CD4-positive, alpha-beta memory T cell (primary cell): ENCODE results near the gene RNFT2. TPM values are rescaled to one million over a fixed set of nuclear protein-coding genes. Genes with fewer than 3 reads are reported as not detected.

Experiments
- CTCF ChIA-PET: fragments of 350-600 bp; sonication (Branson Sonifier 250); formaldehyde crosslinking; loops from one replicate; lab custom pipeline; 2021; ENCODE audit warnings: inconsistent platforms; ENCODE audit not compliant: partially characterized antibody; lab: Charles Lee
- POLR2A ChIA-PET: fragments of 350-600 bp; sonication (Branson Sonifier 250); formaldehyde crosslinking; loops from one replicate; lab custom pipeline; 2021; ENCODE audit not compliant: partially characterized antibody; lab: Charles Lee
- DNase-seq, 5 donors: peaks; one replicate each; pipeline versions ENCODE4 v3.0.0 to v3.0.0-alpha.2; 2020 to 2022; ENCODE audit warnings: mixed read lengths in 1 of 5
- H3K27ac ChIP-seq: one replicate; pipeline ENCODE4 v1.7.0; 2013; ENCODE audit warnings: low read depth, low read length
- H3K27me3 ChIP-seq: 2 replicates; pipeline ENCODE4 v1.7.0; 2013; ENCODE audit warnings: mild to moderate bottlenecking, low read length, moderate library complexity; ENCODE audit not compliant: insufficient read depth
- H3K36me3 ChIP-seq: 2 replicates; pipeline ENCODE4 v1.7.0; 2013; ENCODE audit warnings: mild to moderate bottlenecking, low read length, moderate library complexity; ENCODE audit not compliant: insufficient read depth
- H3K4me1 ChIP-seq: 2 replicates; pipeline ENCODE4 v1.7.0; 2013; ENCODE audit warnings: mild to moderate bottlenecking, low read length, moderate library complexity; ENCODE audit not compliant: insufficient read depth
- H3K4me3 ChIP-seq, 2 donors: one replicate each; pipeline ENCODE4 v1.7.0; 2013; ENCODE audit warnings: low read length in 2 of 2, mild to moderate bottlenecking in 1 of 2
- H3K9me3 ChIP-seq, 2 donors: one replicate each; pipeline ENCODE4 v1.7.0; 2013; ENCODE audit warnings: low read length in 2 of 2, control low read depth in 1 of 2; ENCODE audit not compliant: control insufficient read depth in 1 of 2
- H3K27ac Mint-ChIP-seq, 7 donors: one replicate each; pipeline ENCODE4 v1.8.0; 2020 to 2021; ENCODE audit warnings: mixed read lengths in 7 of 7, mild to moderate bottlenecking in 6 of 7, inconsistent platforms in 3 of 7, moderate library complexity in 3 of 7
- H3K27me3 Mint-ChIP-seq, 2 donors: one replicate each; pipeline ENCODE4 v1.8.0; 2020 to 2021; ENCODE audit warnings: mixed read lengths in 2 of 2
- H3K36me3 Mint-ChIP-seq, 2 donors: one replicate each; pipeline ENCODE4 v1.8.0; 2020 to 2021; ENCODE audit warnings: mixed read lengths in 2 of 2, inconsistent platforms in 1 of 2, mild to moderate bottlenecking in 1 of 2
- H3K4me1 Mint-ChIP-seq, 4 donors: one replicate each; pipeline ENCODE4 v1.8.0; 2020 to 2021; ENCODE audit warnings: mixed read lengths in 4 of 4, mild to moderate bottlenecking in 1 of 4
- H3K4me3 Mint-ChIP-seq, 8 donors: one replicate each; pipeline ENCODE4 v1.8.0; 2020 to 2021; ENCODE audit warnings: mixed read lengths in 8 of 8, mild to moderate bottlenecking in 7 of 8, moderate library complexity in 6 of 8, inconsistent platforms in 3 of 8
- H3K9me3 Mint-ChIP-seq, 8 donors: one replicate each; pipeline ENCODE4 v1.8.0; 2020 to 2021; ENCODE audit warnings: mixed read lengths in 8 of 8, mild to moderate bottlenecking in 5 of 8, inconsistent platforms in 3 of 8, moderate library complexity in 1 of 8
- intact Hi-C: fragments of 100-400 bp; cut with micrococcal nuclease; formaldehyde crosslinking; loops from one replicate; pipeline ENCODE4 v1.15.1; 2023
- polyA plus RNA-seq, 2 donors: library from polyadenylated mRNA; unstranded; fragments of 300-500 nt; fragmentation: Illumina TruSeq; gene quantifications; one replicate each; pipeline ENCODE4 v1.2.3, GENCODE V29; 2021
- total RNA-seq, 2 experiments: library from RNA; stranded (reverse); gene quantifications; one replicate each; pipeline ENCODE4 v1.2.3, GENCODE V29; 2021

RNFT2 gene
- total and polyA plus RNA-seq, 4 experiments from 2014 or later, result 0.88 to 5.9 (median 3.1) TPM

GRCh38 chr12:116761499-116761898, 23.4 kb downstream of the RNFT2 start:
- POLR2A ChIA-PET, result no interaction called here
- Histone ChIP-seq H3K36me3 (no peaks in the 10 kb centered on the region), H3K9me3 (no peaks in the 10 kb centered on the region), H3K27me3 (no peaks in the 10 kb centered on the region), H3K27ac (no peak overlapping the region), H3K4me3 (no peak overlapping the region), H3K4me1 (no peaks in the 10 kb centered on the region)
- Mint-ChIP-seq H3K9me3 (no peaks in the 10 kb centered on the region), H3K4me1 (peaks cover 0 to 9% (median 5%) of the 10 kb centered on the region in 4 donors), H3K36me3 (peaks cover 2 to 11% of the 10 kb centered on the region in 2 donors), H3K27ac (no peak overlapping the region), H3K27me3 (no peaks in the 10 kb centered on the region), H3K4me3 (no peak overlapping the region)
- CTCF ChIA-PET, result interaction anchor here (1.7 to 2.2 kb wide), 2 partner anchors 11 to 194 kb away, joined by 5 read pairs; no protein-coding TSS in a partner anchor
- DNase-seq, result no peak
- intact Hi-C loops, result no loop called here

DNA sequence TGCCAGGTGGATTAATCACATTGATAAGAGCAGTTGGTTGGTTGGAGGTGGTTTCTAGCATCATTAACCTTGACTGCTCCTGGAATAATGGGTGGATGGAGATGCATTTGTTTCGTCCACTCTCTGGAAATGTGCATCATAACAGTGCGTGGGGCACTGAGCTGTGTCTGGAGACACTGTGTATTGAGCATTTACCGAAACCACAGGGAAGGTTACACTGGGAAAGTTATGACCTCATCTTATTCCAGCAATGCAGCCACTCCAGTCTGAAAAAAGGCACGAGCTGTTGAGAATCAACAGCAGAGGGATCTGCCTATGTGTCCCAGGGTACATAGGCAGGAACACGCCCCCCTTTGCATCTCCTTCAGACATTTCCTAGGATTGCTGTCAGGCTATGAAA, 27.2 kb downstream of the RNFT2 start:
- Mint-ChIP-seq H3K27me3 (no peaks in the 10 kb centered on the region), H3K9me3 (no peaks in the 10 kb centered on the region), H3K27ac (no peak overlapping the region), H3K36me3 (peaks cover 5 to 7% of the 10 kb centered on the region in 2 donors), H3K4me1 (peaks cover 0 to 3% (median under 1%) of the 10 kb centered on the region in 4 donors), H3K4me3 (no peak overlapping the region)
- Histone ChIP-seq H3K36me3 (no peaks in the 10 kb centered on the region), H3K9me3 (no peaks in the 10 kb centered on the region), H3K27ac (no peak overlapping the region), H3K4me3 (no peak overlapping the region), H3K4me1 (no peaks in the 10 kb centered on the region), H3K27me3 (no peaks in the 10 kb centered on the region)
- ChIA-PET POLR2A (no interaction called here), CTCF (interaction anchor here (0.9 to 1.4 kb wide), 2 partner anchors 38 to 62 kb away, joined by 3 to 5 read pairs; no protein-coding TSS in a partner anchor)
- intact Hi-C loops, result no loop called here
- no peak for DNase-seq

DNA sequence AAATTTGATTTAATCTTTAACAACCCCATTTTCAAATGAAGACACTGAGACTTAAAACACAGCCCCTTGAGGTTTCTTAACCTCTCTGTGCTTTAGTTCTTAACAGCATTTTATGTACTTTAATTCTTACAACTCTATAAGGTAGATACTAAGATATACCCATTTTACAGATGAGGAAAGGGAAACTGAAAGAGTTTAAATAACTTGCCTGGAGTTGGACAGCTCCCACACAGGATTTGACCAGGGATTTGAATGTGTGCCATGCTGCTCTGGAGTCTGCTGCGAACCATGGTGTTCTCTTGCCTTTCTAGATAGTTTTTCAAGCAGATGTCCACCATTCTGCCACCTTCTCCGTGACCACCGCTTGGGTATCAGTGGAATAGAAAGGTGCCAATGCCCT, 28.2 kb downstream of the RNFT2 start:
- no peak overlapping the region for H3K27ac ChIP-seq
- Mint-ChIP-seq H3K4me1 (no peaks in the 10 kb centered on the region), H3K4me3 (no peak overlapping the region), H3K36me3 (peaks cover 0 to 5% of the 10 kb centered on the region in 2 donors), H3K27me3 (no peaks in the 10 kb centered on the region), H3K9me3 (no peaks in the 10 kb centered on the region), H3K27ac (no peak overlapping the region)
- POLR2A ChIA-PET, result no interaction called here
- H3K36me3 ChIP-seq, result no peaks in the 10 kb centered on the region
- intact Hi-C loops, result no loop called here
- no peaks in the 10 kb centered on the region for H3K9me3 ChIP-seq
- no peaks in the 10 kb centered on the region for H3K4me1 ChIP-seq
- H3K27me3 ChIP-seq, result no peaks in the 10 kb centered on the region
- CTCF ChIA-PET, result interaction anchor here (1.4 kb wide), 1 partner anchor 39 kb away, joined by 3 read pairs; no protein-coding TSS in a partner anchor
- H3K4me3 ChIP-seq, result no peak overlapping the region
- no peak for DNase-seq

DNA sequence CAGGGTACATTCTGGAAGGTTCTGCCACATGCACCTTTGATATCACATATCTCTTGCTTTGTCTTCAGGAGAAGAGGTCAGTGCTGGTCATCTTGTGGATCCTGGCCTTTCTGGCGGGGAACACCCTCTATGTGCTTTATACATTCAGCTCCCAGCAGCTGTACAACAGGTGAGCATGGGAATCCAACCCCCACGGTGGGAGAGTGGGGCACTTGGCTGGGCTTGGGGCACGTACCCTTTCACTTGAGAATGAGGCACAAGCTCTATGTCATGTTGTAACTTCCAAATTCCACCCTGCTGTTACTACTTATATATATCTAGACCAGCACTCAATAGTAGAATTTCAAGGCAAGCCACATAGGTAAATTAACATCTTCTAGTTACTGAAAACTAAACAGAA, 28.6 kb downstream of the RNFT2 start:
- ChIA-PET POLR2A (no interaction called here), CTCF (no interaction called here)
- no peaks in the 10 kb centered on the region for H3K27me3 ChIP-seq
- no peaks in the 10 kb centered on the region for H3K9me3 ChIP-seq
- peaks cover 2 to 5% of the 10 kb centered on the region in 2 donors for H3K36me3 Mint-ChIP-seq
- H3K4me1 Mint-ChIP-seq, result no peaks in the 10 kb centered on the region
- intact Hi-C loops, result no loop called here
- no peaks in the 10 kb centered on the region for H3K36me3 ChIP-seq
- H3K9me3 Mint-ChIP-seq, result no peaks in the 10 kb centered on the region
- DNase-seq, result no peak
- H3K4me3 Mint-ChIP-seq, result no peak overlapping the region
- peak overlapping the region in 1 of 7 donors; percentile 77 for H3K27ac Mint-ChIP-seq
- no peak overlapping the region for H3K27ac ChIP-seq
- no peaks in the 10 kb centered on the region for H3K27me3 Mint-ChIP-seq
- H3K4me1 ChIP-seq, result no peaks in the 10 kb centered on the region
- no peak overlapping the region for H3K4me3 ChIP-seq

DNA sequence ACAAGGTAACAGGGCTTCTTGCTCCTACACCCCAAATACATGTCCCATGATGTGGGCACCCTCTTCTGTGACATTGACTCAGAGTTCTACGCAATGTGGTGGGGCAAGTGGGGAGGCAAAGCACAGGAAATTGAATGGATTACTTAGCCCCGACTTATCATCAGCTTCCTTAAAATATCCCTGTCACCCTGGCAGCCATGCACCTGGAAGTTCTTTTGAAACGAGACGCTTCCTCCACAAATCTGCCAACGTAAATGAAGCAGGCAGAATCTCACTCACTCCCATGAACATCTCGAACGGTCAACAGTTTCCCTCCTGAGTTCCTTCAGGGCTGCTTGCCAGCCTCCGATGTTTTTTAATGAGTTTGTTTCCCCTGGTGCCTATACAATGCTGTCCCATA, 33.5 kb downstream of the RNFT2 start:
- H3K9me3 ChIP-seq, result no peaks in the 10 kb centered on the region
- intact Hi-C loops, result no loop called here
- no peaks in the 10 kb centered on the region for H3K36me3 ChIP-seq
- no peak for DNase-seq
- no peaks in the 10 kb centered on the region for H3K27me3 Mint-ChIP-seq
- no peak overlapping the region for H3K27ac ChIP-seq
- POLR2A ChIA-PET, result no interaction called here
- no peak overlapping the region for H3K4me3 ChIP-seq
- H3K4me1 ChIP-seq, result no peaks in the 10 kb centered on the region
- peaks cover 3 to 12% of the 10 kb centered on the region in 2 donors for H3K36me3 Mint-ChIP-seq
- H3K27me3 ChIP-seq, result no peaks in the 10 kb centered on the region
- H3K9me3 Mint-ChIP-seq, result no peaks in the 10 kb centered on the region
- CTCF ChIA-PET, result no interaction called here
- peak overlapping the region in 1 of 7 donors; percentile 47 for H3K27ac Mint-ChIP-seq
- H3K4me3 Mint-ChIP-seq, result no peak overlapping the region
- H3K4me1 Mint-ChIP-seq, result no peaks in the 10 kb centered on the region

- Histone ChIP-seq H3K4me1 (no peaks in the 10 kb centered on the region), H3K4me3 (no peak overlapping the region), H3K36me3 (no peaks in the 10 kb centered on the region), H3K27ac (no peak overlapping the region), H3K27me3 (no peaks in the 10 kb centered on the region), H3K9me3 (no peaks in the 10 kb centered on the region)
- POLR2A ChIA-PET, result no interaction called here
- DNase-seq, result no peak
- no peak overlapping the region for H3K27ac Mint-ChIP-seq
- H3K27me3 Mint-ChIP-seq, result no peaks in the 10 kb centered on the region
- intact Hi-C loops, result no loop called here
- CTCF ChIA-PET, result no interaction called here
- no peaks in the 10 kb centered on the region for H3K9me3 Mint-ChIP-seq
- H3K4me3 Mint-ChIP-seq, result no peak overlapping the region
- peaks cover 0 to 12% of the 10 kb centered on the region in 2 donors for H3K36me3 Mint-ChIP-seq
- no peaks in the 10 kb centered on the region for H3K4me1 Mint-ChIP-seq
Measured at GRCh38 chr12:116773276-116773731, 35.2 kb downstream of the RNFT2 start.

- Mint-ChIP-seq H3K4me1 (no peaks in the 10 kb centered on the region), H3K36me3 (peaks cover 0 to 15% of the 10 kb centered on the region in 2 donors), H3K27ac (no peak overlapping the region), H3K27me3 (no peaks in the 10 kb centered on the region), H3K9me3 (peaks cover 0 to 2% (median 0%) of the 10 kb centered on the region in 8 donors), H3K4me3 (no peak overlapping the region)
- Histone ChIP-seq H3K9me3 (no peaks in the 10 kb centered on the region), H3K4me3 (no peak overlapping the region), H3K36me3 (no peaks in the 10 kb centered on the region), H3K4me1 (no peaks in the 10 kb centered on the region), H3K27ac (no peak overlapping the region), H3K27me3 (no peaks in the 10 kb centered on the region)
- CTCF ChIA-PET, result no interaction called here
- intact Hi-C loops, result no loop called here
- no peak for DNase-seq
- POLR2A ChIA-PET, result no interaction called here
Measured at GRCh38 chr12:116774020-116774419, 35.9 kb downstream of the RNFT2 start.
